B cell (primary cell): ENCODE data around the gene ESPL1. TPM values are rescaled to one million over a fixed set of nuclear protein-coding genes. Genes with fewer than 3 reads are reported as not detected.
A peak's percentile ranks its signal among the peaks of the same experiment; 100 is the strongest.

ENCODE experiments used
- ATAC-seq: fragments of 200-7000 bp; cut with Tn5 transposase; one replicate; pipeline ENCODE4 v1.10.0; 2021; ENCODE audit warnings: low read depth, mild to moderate bottlenecking, moderate number of reproducible peaks, moderate library complexity
- CTCF ChIA-PET: fragments of 350-600 bp; sonication (Branson Sonifier 250); formaldehyde crosslinking; loops from one replicate; lab custom pipeline; 2021; ENCODE audit warnings: antibody characterized with exemption, inconsistent platforms; lab: Charles Lee
- POLR2A ChIA-PET: fragments of 350-600 bp; sonication (Branson Sonifier 250); formaldehyde crosslinking; loops from one replicate; lab custom pipeline; 2021; ENCODE audit warnings: antibody characterized with exemption; lab: Charles Lee
- DNase-seq: peaks from one replicate; pipeline ENCODE4 v3.0.0; 2013
- H2AFZ ChIP-seq: 2 replicates; pipeline ENCODE4 v1.6.1; 2012; ENCODE audit warnings: mild to moderate bottlenecking, low read depth, low read length; ENCODE audit not compliant: insufficient read depth, poor library complexity, severe bottlenecking
- H3K27ac ChIP-seq, 2 donors: 1 replicate in 1 of 2; 2 replicates in 1 of 2; pipeline ENCODE4 v1.5.1; 2012 to 2013; ENCODE audit warnings: low read length in 2 of 2, mild to moderate bottlenecking in 2 of 2, moderate library complexity in 1 of 2
- H3K27me3 ChIP-seq, 4 experiments: fragments of 200-600 bp in 1 of 4; sonication (generic) in 1 of 4; replicated peaks in 1 of 4; 1 replicate in 2 of 4; 2 replicates in 2 of 4; pipeline versions ENCODE4 v1.6.1 to v1.7.0; 2013 to 2016; ENCODE audit warnings: low read length in 3 of 4, mild to moderate bottlenecking in 2 of 4, mixed read lengths in 1 of 4, moderate library complexity in 1 of 4; ENCODE audit not compliant: insufficient read depth in 4 of 4, control insufficient read depth in 3 of 4; ENCODE audit errors: control extremely low read depth in 1 of 4
- H3K36me3 ChIP-seq, 2 experiments: replicated peaks in 1 of 2; 1 replicate in 1 of 2; 2 replicates in 1 of 2; pipeline versions ENCODE4 v1.6.1 to v1.7.1; 2013; ENCODE audit warnings: low read length in 1 of 2; ENCODE audit not compliant: insufficient read depth in 2 of 2, control insufficient read depth in 1 of 2; ENCODE audit errors: control extremely low read depth in 1 of 2, extremely low read depth in 1 of 2
- H3K4me1 ChIP-seq, 2 donors: fragments of 200-600 bp in 1 of 2; sonication (generic) in 1 of 2; 1 replicate in 1 of 2; 2 replicates in 1 of 2; pipeline versions ENCODE4 v1.5.1 to v1.6.1; 2013 to 2017; ENCODE audit warnings: low read length in 2 of 2; ENCODE audit not compliant: control insufficient read depth in 2 of 2, insufficient read depth in 2 of 2
- H3K4me2 ChIP-seq: replicated peaks from 2 replicates; pipeline ENCODE3; 2012; ENCODE audit warnings: mild to moderate bottlenecking, low read depth, low read length; ENCODE audit not compliant: poor library complexity, severe bottlenecking
- H3K4me3 ChIP-seq, 5 experiments: fragments of 200-600 bp in 1 of 5; sonication (generic) in 1 of 5; 1 replicate in 3 of 5; 2 replicates in 2 of 5; pipeline versions ENCODE4 v1.5.1 to v1.7.0; 2011 to 2016; ENCODE audit warnings: low read length in 4 of 5, mild to moderate bottlenecking in 4 of 5, low read depth in 2 of 5, control low read depth in 1 of 5, moderate library complexity in 1 of 5; ENCODE audit not compliant: insufficient read depth in 1 of 5; ENCODE audit errors: control extremely low read depth in 1 of 5, extremely low read depth in 1 of 5
- H3K79me2 ChIP-seq: fragments of 200-600 bp; sonication (generic); one replicate; pipeline ENCODE4 v1.6.0; 2016; ENCODE audit warnings: low read length; ENCODE audit not compliant: control insufficient read depth, insufficient read depth
- H3K9ac ChIP-seq: fragments of 200-600 bp; sonication (generic); 2 replicates; pipeline ENCODE4 v1.6.1; 2017; ENCODE audit warnings: mild to moderate bottlenecking, low read length, moderate library complexity
- H3K9me3 ChIP-seq, 3 donors: one replicate each; pipeline versions ENCODE4 v1.6.1 to v1.7.1; 2013; ENCODE audit warnings: low read length in 2 of 3; ENCODE audit not compliant: control insufficient read depth in 2 of 3, insufficient read depth in 1 of 3; ENCODE audit errors: control extremely low read depth in 1 of 3
- H4K20me1 ChIP-seq: 2 replicates; pipeline ENCODE4 v1.6.0; 2012; ENCODE audit warnings: mild to moderate bottlenecking, low read length; ENCODE audit not compliant: insufficient read depth, control insufficient read depth, poor library complexity, severe bottlenecking
- H3K27ac Mint-ChIP-seq: one replicate; pipeline ENCODE4 v1.8.0; 2021; ENCODE audit warnings: mixed read lengths
- H3K27me3 Mint-ChIP-seq: one replicate; pipeline ENCODE4 v1.8.0; 2021; ENCODE audit warnings: mixed read lengths
- H3K4me1 Mint-ChIP-seq: one replicate; pipeline ENCODE4 v1.8.0; 2021; ENCODE audit warnings: mixed read lengths
- H3K4me3 Mint-ChIP-seq: one replicate; pipeline ENCODE4 v1.8.0; 2021; ENCODE audit warnings: mixed read lengths
- H3K9me3 Mint-ChIP-seq: one replicate; pipeline ENCODE4 v1.8.0; 2022; ENCODE audit warnings: mixed read lengths; ENCODE audit not compliant: insufficient read depth
- CTCF ChIP-seq: fragments of 200-600 bp; IDR thresholded peaks from one replicate; pipeline ENCODE4 v1.8.0; 2022; ENCODE audit warnings: antibody characterized with exemption, mild to moderate bottlenecking
- EZH2 ChIP-seq: IDR thresholded peaks from 2 replicates; pipeline ENCODE4 v1.6.1; 2012; ENCODE audit warnings: borderline replicate concordance, low read depth, mild to moderate bottlenecking, moderate library complexity, low read length; ENCODE audit not compliant: insufficient read depth, poor library complexity, severe bottlenecking
- WGBS: methylation state at CpG from one replicate; pipeline ENCODE4 v1.1.5; 2013; ENCODE audit warnings: missing lambda C conversion rate; ENCODE audit not compliant: insufficient coverage; 5-methylcytosine and 5-hydroxymethylcytosine counted together
- intact Hi-C: fragments of 100-400 bp; cut with micrococcal nuclease; formaldehyde crosslinking; loops from one replicate; pipeline ENCODE4 v1.10.0; 2022
- polyA plus RNA-seq: library from polyadenylated mRNA; depleted of rRNA; stranded (reverse); fragments of >200 nt; gene quantifications from 2 replicates; pipeline ENCODE4 v1.2.3, GENCODE V29; 2012
- total RNA-seq, 2 donors: library from RNA; stranded (reverse); fragments of 120-200 nt in 1 of 2; gene quantifications; 1 replicate in 1 of 2; 2 replicates in 1 of 2; pipeline versions ENCODE4 v1.2.3 to v1.2.4, GENCODE V29; 2013 to 2022

ESPL1 gene
- total and polyA plus RNA-seq, 2 donors (not counting 1 experiment from before 2014, with no cell fraction given), result 0.88 to 2.4 TPM

DNA sequence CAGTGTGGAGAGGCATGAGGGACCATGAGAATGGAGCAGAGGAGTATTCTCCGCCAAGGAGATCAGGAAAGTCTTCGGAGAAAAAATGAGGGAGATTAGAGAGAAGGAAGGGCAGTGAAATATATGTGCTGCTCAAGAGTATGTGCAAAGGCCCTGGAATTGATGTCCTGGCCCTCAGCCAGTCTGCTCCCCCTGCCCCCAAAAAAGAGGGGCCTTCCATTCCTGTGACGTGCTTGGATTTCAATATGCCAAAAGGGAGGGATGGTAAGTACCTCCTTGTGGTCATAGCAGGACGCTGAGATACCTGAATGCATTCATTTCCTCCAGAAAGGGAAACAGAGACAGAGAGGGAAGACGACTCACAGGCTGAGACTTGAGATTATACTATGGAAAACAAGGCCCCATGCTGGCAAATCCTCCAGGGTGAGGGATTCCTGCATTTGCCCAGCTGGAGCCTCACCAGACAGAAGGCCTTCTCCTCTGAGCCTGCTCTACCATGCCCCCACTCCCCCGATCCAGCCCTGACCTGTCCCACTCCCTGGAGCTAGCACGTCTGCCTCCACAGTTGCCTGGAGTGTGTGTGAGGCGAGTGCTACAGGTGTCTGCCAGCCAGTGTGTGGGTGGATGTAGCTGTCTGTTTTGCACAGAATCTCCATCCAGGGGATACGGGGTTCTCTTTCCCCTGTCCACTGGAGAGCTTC lies 32.2 kb upstream of the ESPL1 start:
- peaks cover 42 to 58% of the 10 kb centered on the region in 2 donors for H3K4me1 ChIP-seq
- ChIA-PET CTCF (interaction anchor here (1.0 to 3.0 kb wide), 4 partner anchors 15 to 25 kb away, joined by 3 to 16 read pairs (median 6); a partner anchor contains a TSS), POLR2A (interaction anchor here (1.0 kb wide), 1 partner anchor 16 kb away, joined by 4 read pairs; no protein-coding TSS in a partner anchor)
- H3K9me3 Mint-ChIP-seq, result no peaks in the 10 kb centered on the region
- no peaks in the 10 kb centered on the region for H3K36me3 ChIP-seq
- H2AFZ ChIP-seq, result no peak overlapping the region
- H4K20me1 ChIP-seq, result no peaks in the 10 kb centered on the region
- DNase-seq (peak; percentile 21), ATAC-seq (no peak)
- intact Hi-C loops, result no loop called here
- H3K27ac Mint-ChIP-seq, result peak overlapping the region; percentile 15
- TF ChIP-seq CTCF (no peak), EZH2 (no peak)
- 89% methylated on average over 4 of the region's 9 CpGs for WGBS
- peaks cover 49% of the 10 kb centered on the region for H3K4me1 Mint-ChIP-seq
- peaks cover 0 to 11% (median 2%) of the 10 kb centered on the region in 4 experiments for H3K27me3 ChIP-seq
- H3K27ac ChIP-seq, result no peak overlapping the region
- H3K4me3 ChIP-seq, result no peak overlapping the region
- H3K9ac ChIP-seq, result no peak overlapping the region
- peak overlapping the region; percentile 51 for H3K4me2 ChIP-seq
- H3K4me3 Mint-ChIP-seq, result peak overlapping the region; percentile 16
- peaks cover 6% of the 10 kb centered on the region for H3K27me3 Mint-ChIP-seq
- no peaks in the 10 kb centered on the region for H3K79me2 ChIP-seq
- peaks cover 0 to 3% (median 0%) of the 10 kb centered on the region in 3 donors for H3K9me3 ChIP-seq
